Renal cortical epithelial cell (primary cell): ENCODE data around the gene KRAS. TPM values are rescaled to one million over a fixed set of nuclear protein-coding genes. Genes with fewer than 3 reads are reported as not detected.
"Not testable (repeated sequence)": the region's sequence is repeated elsewhere in the genome, so short reads cannot be mapped to it uniquely, and the experiment has no call there.

Source experiments
- DNase-seq: peaks from one replicate; pipeline ENCODE4 v3.0.0-alpha.2; 2011; ENCODE audit warnings: low read depth
- total RNA-seq: library from RNA; depleted of rRNA; stranded (reverse); fragments of >200 nt; gene quantifications from 2 replicates; pipeline ENCODE4 v1.2.3, GENCODE V29; 2014

KRAS gene
- 24.8 and 27.1 TPM in 2 replicates for total RNA-seq

GRCh38 chr12:25250744-25251730 is at the start of gene KRAS:
KRAS (minus strand) TSS chr12:25250929.
- peak; percentile 86 for DNase-seq

GRCh38 chr12:25296381-25296780 is 45.7 kb upstream of the KRAS start:
- no peak for DNase-seq

- DNase-seq: no peak
Measured at GRCh38 chr12:25295361-25295760, 44.6 kb upstream of the KRAS start.

- DNase-seq: no peak
Measured at GRCh38 chr12:25293653-25294052, 42.9 kb upstream of the KRAS start.

GRCh38 chr12:25292810-25293221 is 42.1 kb upstream of the KRAS start:
- DNase-seq: not testable (repeated sequence)

GRCh38 chr12:25287610-25288009 is 36.9 kb upstream of the KRAS start:
- DNase-seq: no peak

- peak; percentile 23 for DNase-seq
Measured at GRCh38 chr12:25286837-25287236, 36.1 kb upstream of the KRAS start.

- DNase-seq: no peak
Measured at GRCh38 chr12:25284024-25284423, 33.3 kb upstream of the KRAS start.

GRCh38 chr12:25283006-25283405 is 32.3 kb upstream of the KRAS start:
- DNase-seq: no peak

- no peak for DNase-seq
Measured at GRCh38 chr12:25280082-25280481, 29.4 kb upstream of the KRAS start.

GRCh38 chr12:25278269-25278668 is 27.5 kb upstream of the KRAS start:
- DNase-seq: no peak

- DNase-seq: peak; percentile 92
Measured at GRCh38 chr12:25276199-25276937, 25.6 kb upstream of the KRAS start.

- DNase-seq: no peak
Measured at GRCh38 chr12:25271486-25272098, 20.9 kb upstream of the KRAS start.

- no peak for DNase-seq
Measured at GRCh38 chr12:25269701-25270100, 19.0 kb upstream of the KRAS start.

GRCh38 chr12:25266497-25266896 is 15.8 kb upstream of the KRAS start:
- no peak for DNase-seq

GRCh38 chr12:25264862-25265261 is 14.1 kb upstream of the KRAS start:
- no peak for DNase-seq

GRCh38 chr12:25264114-25264513 is 13.4 kb upstream of the KRAS start:
- no peak for DNase-seq

GRCh38 chr12:25263594-25263993 is 12.9 kb upstream of the KRAS start:
- no peak for DNase-seq

- DNase-seq: no peak
Measured at GRCh38 chr12:25262389-25263074, 11.8 kb upstream of the KRAS start.

GRCh38 chr12:25257590-25258324 is 7.0 kb upstream of the KRAS start:
- peak; percentile 28 for DNase-seq

GRCh38 chr12:25256826-25257225 is 6.1 kb upstream of the KRAS start:
- no peak for DNase-seq
